Measurements from ENCODE around the gene DGKB.

GRCh38 chr7:14332155-14332554, 570.4 kb downstream of the DGKB start:
- TF ChIP-seq GABPA (IDR thresholded peaks at IDR 0.05; ENCODE audit: borderline replicate concordance, insufficient read depth, low read length), result no peak
- no peak for TF ChIP-seq FOSL1 (IDR thresholded peaks at IDR 0.05; ENCODE audit: insufficient read depth, low read depth, low read length)
- TF ChIP-seq POLR2AphosphoS5 (IDR thresholded peaks at IDR 0.05; ENCODE audit: low read depth, low read length), result no peak
- no peak for TF ChIP-seq ATF3 (IDR thresholded peaks at IDR 0.05; ENCODE audit: insufficient read depth, low read depth, low read length)
- no peak for TF ChIP-seq CTCF (IDR thresholded peaks at IDR 0.05; ENCODE audit: control extremely low read depth in 1 of 3, insufficient read depth in 1 of 3, low read depth in 1 of 3, low read length in 3 of 3)
- TF ChIP-seq POLR2A (IDR thresholded peaks at IDR 0.05; ENCODE audit: control extremely low read depth in 1 of 2, low read depth in 2 of 2, low read length in 2 of 2), result no peak
- TF ChIP-seq RBBP5 (IDR thresholded peaks at IDR 0.05; ENCODE audit: borderline replicate concordance, low read depth, low read length), result no peak
- TF ChIP-seq EZH2 (IDR thresholded peaks at IDR 0.05; ENCODE audit: low read depth, low read length, severe bottlenecking), result no peak
- TF ChIP-seq MAX (IDR thresholded peaks at IDR 0.05), result no peak
- TF ChIP-seq JUN (IDR thresholded peaks at IDR 0.05; ENCODE audit: low read depth, low read length), result no peak

All from H1 (cell line).